DMS79 (cell line): ENCODE results near the gene SLC2A3.
A peak's percentile ranks its signal among the peaks of the same experiment; 100 is the strongest.
"Not testable (repeated sequence)": the region's sequence is repeated elsewhere in the genome, so short reads cannot be mapped to it uniquely, and the experiment has no call there.

Source experiments
- DNase-seq: peaks from one replicate; lab custom pipeline; 2025; lab: John Stamatoyannopoulos, UW

The SLC2A3 gene

GRCh38 chr12:7915661-7916403 lies 20.2 kb downstream of the SLC2A3 start:
- peak; percentile 13 for DNase-seq

- not testable (repeated sequence) for DNase-seq
Observed at GRCh38 chr12:7910106-7910505, 25.9 kb downstream of the SLC2A3 start.

GRCh38 chr12:7907009-7907408 lies 29.0 kb downstream of the SLC2A3 start:
- no peak for DNase-seq

- not testable (repeated sequence) for DNase-seq
Observed at GRCh38 chr12:7906303-7906702, 29.7 kb downstream of the SLC2A3 start.

- not testable (repeated sequence) for DNase-seq
Observed at GRCh38 chr12:7905600-7906125, 30.3 kb downstream of the SLC2A3 start.

- no peak for DNase-seq
Observed at GRCh38 chr12:7905071-7905470, 30.9 kb downstream of the SLC2A3 start.

GRCh38 chr12:7902416-7902815 lies 33.6 kb downstream of the SLC2A3 start:
- not testable (repeated sequence) for DNase-seq

- DNase-seq = no peak
Observed at GRCh38 chr12:7899755-7900154, 36.2 kb downstream of the SLC2A3 start.

- DNase-seq = not testable (repeated sequence)
Observed at GRCh38 chr12:7896726-7897125, 39.3 kb downstream of the SLC2A3 start.

GRCh38 chr12:7892186-7892980 lies 43.6 kb downstream of the SLC2A3 start:
- no peak for DNase-seq

GRCh38 chr12:7884689-7885088 lies 51.3 kb downstream of the SLC2A3 start:
- DNase-seq = no peak

- DNase-seq = not testable (repeated sequence)
Observed at GRCh38 chr12:7881736-7882120, 54.3 kb downstream of the SLC2A3 start.

- DNase-seq = not testable (repeated sequence)
Observed at GRCh38 chr12:7880952-7881735, 54.8 kb downstream of the SLC2A3 start.

GRCh38 chr12:7879246-7879645 lies 56.7 kb downstream of the SLC2A3 start:
- no peak for DNase-seq

GRCh38 chr12:7877420-7877819 lies 58.6 kb downstream of the SLC2A3 start:
- DNase-seq = no peak

- DNase-seq = no peak
Observed at GRCh38 chr12:7872566-7873319, 63.2 kb downstream of the SLC2A3 start, which contains the start of gene SLC2A14. Gene SLC2A14, minus strand, starts transcription at chr12:7872915. Its CDS starts 3,035 bp downstream, at chr12:7869880.

GRCh38 chr12:7870335-7870734 lies 65.7 kb downstream of the SLC2A3 start:
- DNase-seq = no peak
